GM23338 (cell line): Measurements from ENCODE around the gene TNS3.

Experiments
- CREB1 ChIP-seq: fragments of 250-450 bp; sonication (Bioruptor Pico); IDR thresholded peaks from 2 replicates; pipeline ENCODE4 v1.5.0; 2020; ENCODE audit warnings: low read depth, mild to moderate bottlenecking, moderate library complexity
- EZH2 ChIP-seq: fragments of 200-600 bp; sonication (generic); IDR thresholded peaks from one replicate; pipeline ENCODE4 v1.8.0; 2017; ENCODE audit warnings: antibody characterized with exemption, mild to moderate bottlenecking, low read depth; ENCODE audit not compliant: unreplicated experiment
- EZH2phosphoT487 ChIP-seq: fragments of 200-600 bp; sonication (generic); IDR thresholded peaks from one replicate; pipeline ENCODE4 v1.8.1; 2018; ENCODE audit warnings: antibody characterized with exemption; ENCODE audit not compliant: unreplicated experiment
- JUNB ChIP-seq: IDR thresholded peaks from one replicate; pipeline ENCODE4 v1.6.1; 2016; ENCODE audit warnings: antibody characterized with exemption; ENCODE audit not compliant: unreplicated experiment
- POLR2AphosphoS5 ChIP-seq: IDR thresholded peaks from 2 replicates; pipeline ENCODE4 v1.6.1; 2016; ENCODE audit warnings: antibody characterized with exemption, low read depth
- ZNF331 ChIP-seq: fragments of 250-450 bp; sonication (Bioruptor Pico); IDR thresholded peaks from 2 replicates; pipeline ENCODE4 v1.5.0; 2020; ENCODE audit warnings: low read depth, mild to moderate bottlenecking, moderate library complexity
- TF ChIP-seq, protein P1 (sequence below), 2 experiments: fragments of 200-600 bp in 1 of 2; sonication (generic) in 1 of 2; conservative IDR thresholded peaks; 2 replicates each; pipeline versions ENCODE4 v1.5.1 to v1.6.1; 2016 to 2017; ENCODE audit warnings: antibody characterized with exemption in 2 of 2, low read depth in 2 of 2, mild to moderate bottlenecking in 2 of 2, moderate library complexity in 1 of 2
- TF ChIP-seq, protein P2 (sequence below): fragments of 250-450 bp; sonication (Bioruptor Pico); IDR thresholded peaks from 2 replicates; pipeline ENCODE4 v1.5.0; 2020; ENCODE audit warnings: mild to moderate bottlenecking, moderate library complexity
- TF ChIP-seq, protein P3 (sequence below): IDR thresholded peaks from 2 replicates; pipeline ENCODE4 v1.6.1; 2016; ENCODE audit warnings: antibody characterized with exemption
- TF ChIP-seq, protein P4 (sequence below): IDR thresholded peaks from one replicate; pipeline ENCODE4 v1.6.1; 2018; ENCODE audit warnings: antibody characterized with exemption; ENCODE audit not compliant: unreplicated experiment

DNA sequence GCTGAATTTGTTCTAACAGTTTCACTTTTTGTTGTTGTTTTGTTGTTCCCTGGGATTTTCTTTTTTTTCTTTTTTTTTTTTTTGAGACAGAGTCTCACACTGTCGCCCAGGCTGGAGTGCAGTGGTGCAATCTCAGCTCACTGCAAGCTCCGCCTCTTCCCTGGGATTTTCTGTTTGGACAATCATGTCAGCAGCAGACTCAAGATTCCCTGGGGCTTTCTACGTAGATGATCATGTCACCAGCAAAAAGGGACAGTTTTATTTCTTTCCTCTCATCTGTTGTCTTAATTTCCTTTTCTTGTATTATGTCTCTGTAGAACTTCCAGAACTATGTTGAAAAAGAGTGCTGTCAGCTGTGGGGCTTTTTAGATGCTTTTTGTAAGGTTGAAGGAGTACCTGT, 241.4 kb downstream of the TNS3 start:
- TF ChIP-seq, protein P1, sequence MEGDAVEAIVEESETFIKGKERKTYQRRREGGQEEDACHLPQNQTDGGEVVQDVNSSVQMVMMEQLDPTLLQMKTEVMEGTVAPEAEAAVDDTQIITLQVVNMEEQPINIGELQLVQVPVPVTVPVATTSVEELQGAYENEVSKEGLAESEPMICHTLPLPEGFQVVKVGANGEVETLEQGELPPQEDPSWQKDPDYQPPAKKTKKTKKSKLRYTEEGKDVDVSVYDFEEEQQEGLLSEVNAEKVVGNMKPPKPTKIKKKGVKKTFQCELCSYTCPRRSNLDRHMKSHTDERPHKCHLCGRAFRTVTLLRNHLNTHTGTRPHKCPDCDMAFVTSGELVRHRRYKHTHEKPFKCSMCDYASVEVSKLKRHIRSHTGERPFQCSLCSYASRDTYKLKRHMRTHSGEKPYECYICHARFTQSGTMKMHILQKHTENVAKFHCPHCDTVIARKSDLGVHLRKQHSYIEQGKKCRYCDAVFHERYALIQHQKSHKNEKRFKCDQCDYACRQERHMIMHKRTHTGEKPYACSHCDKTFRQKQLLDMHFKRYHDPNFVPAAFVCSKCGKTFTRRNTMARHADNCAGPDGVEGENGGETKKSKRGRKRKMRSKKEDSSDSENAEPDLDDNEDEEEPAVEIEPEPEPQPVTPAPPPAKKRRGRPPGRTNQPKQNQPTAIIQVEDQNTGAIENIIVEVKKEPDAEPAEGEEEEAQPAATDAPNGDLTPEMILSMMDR (conservative IDR thresholded peaks at IDR 0.05; ENCODE audit: low read depth in 2 of 2) = no peak
- no peak for TF ChIP-seq EZH2
- TF ChIP-seq POLR2AphosphoS5 = no peak
- no peak for TF ChIP-seq JUNB
- TF ChIP-seq EZH2phosphoT487 = no peak
- TF ChIP-seq, protein P2, sequence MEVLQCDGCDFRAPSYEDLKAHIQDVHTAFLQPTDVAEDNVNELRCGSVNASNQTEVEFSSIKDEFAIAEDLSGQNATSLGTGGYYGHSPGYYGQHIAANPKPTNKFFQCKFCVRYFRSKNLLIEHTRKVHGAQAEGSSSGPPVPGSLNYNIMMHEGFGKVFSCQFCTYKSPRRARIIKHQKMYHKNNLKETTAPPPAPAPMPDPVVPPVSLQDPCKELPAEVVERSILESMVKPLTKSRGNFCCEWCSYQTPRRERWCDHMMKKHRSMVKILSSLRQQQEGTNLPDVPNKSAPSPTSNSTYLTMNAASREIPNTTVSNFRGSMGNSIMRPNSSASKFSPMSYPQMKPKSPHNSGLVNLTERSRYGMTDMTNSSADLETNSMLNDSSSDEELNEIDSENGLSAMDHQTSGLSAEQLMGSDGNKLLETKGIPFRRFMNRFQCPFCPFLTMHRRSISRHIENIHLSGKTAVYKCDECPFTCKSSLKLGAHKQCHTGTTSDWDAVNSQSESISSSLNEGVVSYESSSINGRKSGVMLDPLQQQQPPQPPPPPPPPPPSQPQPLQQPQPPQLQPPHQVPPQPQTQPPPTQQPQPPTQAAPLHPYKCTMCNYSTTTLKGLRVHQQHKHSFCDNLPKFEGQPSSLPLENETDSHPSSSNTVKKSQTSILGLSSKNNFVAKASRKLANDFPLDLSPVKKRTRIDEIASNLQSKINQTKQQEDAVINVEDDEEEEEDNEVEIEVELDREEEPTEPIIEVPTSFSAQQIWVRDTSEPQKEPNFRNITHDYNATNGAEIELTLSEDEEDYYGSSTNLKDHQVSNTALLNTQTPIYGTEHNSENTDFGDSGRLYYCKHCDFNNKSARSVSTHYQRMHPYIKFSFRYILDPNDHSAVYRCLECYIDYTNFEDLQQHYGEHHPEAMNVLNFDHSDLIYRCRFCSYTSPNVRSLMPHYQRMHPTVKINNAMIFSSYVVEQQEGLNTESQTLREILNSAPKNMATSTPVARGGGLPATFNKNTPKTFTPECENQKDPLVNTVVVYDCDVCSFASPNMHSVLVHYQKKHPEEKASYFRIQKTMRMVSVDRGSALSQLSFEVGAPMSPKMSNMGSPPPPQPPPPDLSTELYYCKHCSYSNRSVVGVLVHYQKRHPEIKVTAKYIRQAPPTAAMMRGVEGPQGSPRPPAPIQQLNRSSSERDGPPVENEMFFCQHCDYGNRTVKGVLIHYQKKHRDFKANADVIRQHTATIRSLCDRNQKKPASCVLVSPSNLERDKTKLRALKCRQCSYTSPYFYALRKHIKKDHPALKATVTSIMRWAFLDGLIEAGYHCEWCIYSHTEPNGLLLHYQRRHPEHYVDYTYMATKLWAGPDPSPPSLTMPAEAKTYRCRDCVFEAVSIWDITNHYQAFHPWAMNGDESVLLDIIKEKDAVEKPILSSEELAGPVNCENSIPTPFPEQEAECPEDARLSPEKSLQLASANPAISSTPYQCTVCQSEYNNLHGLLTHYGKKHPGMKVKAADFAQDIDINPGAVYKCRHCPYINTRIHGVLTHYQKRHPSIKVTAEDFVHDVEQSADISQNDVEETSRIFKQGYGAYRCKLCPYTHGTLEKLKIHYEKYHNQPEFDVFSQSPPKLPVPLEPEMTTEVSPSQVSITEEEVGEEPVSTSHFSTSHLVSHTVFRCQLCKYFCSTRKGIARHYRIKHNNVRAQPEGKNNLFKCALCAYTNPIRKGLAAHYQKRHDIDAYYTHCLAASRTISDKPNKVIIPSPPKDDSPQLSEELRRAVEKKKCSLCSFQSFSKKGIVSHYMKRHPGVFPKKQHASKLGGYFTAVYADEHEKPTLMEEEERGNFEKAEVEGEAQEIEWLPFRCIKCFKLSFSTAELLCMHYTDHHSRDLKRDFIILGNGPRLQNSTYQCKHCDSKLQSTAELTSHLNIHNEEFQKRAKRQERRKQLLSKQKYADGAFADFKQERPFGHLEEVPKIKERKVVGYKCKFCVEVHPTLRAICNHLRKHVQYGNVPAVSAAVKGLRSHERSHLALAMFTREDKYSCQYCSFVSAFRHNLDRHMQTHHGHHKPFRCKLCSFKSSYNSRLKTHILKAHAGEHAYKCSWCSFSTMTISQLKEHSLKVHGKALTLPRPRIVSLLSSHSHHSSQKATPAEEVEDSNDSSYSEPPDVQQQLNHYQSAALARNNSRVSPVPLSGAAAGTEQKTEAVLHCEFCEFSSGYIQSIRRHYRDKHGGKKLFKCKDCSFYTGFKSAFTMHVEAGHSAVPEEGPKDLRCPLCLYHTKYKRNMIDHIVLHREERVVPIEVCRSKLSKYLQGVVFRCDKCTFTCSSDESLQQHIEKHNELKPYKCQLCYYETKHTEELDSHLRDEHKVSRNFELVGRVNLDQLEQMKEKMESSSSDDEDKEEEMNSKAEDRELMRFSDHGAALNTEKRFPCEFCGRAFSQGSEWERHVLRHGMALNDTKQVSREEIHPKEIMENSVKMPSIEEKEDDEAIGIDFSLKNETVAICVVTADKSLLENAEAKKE (CRISPR knock-in tag) = no peak
- TF ChIP-seq CREB1 (CRISPR knock-in tag) = no peak
- TF ChIP-seq, protein P3, sequence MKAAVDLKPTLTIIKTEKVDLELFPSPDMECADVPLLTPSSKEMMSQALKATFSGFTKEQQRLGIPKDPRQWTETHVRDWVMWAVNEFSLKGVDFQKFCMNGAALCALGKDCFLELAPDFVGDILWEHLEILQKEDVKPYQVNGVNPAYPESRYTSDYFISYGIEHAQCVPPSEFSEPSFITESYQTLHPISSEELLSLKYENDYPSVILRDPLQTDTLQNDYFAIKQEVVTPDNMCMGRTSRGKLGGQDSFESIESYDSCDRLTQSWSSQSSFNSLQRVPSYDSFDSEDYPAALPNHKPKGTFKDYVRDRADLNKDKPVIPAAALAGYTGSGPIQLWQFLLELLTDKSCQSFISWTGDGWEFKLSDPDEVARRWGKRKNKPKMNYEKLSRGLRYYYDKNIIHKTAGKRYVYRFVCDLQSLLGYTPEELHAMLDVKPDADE = no peak
- TF ChIP-seq, protein P4, sequence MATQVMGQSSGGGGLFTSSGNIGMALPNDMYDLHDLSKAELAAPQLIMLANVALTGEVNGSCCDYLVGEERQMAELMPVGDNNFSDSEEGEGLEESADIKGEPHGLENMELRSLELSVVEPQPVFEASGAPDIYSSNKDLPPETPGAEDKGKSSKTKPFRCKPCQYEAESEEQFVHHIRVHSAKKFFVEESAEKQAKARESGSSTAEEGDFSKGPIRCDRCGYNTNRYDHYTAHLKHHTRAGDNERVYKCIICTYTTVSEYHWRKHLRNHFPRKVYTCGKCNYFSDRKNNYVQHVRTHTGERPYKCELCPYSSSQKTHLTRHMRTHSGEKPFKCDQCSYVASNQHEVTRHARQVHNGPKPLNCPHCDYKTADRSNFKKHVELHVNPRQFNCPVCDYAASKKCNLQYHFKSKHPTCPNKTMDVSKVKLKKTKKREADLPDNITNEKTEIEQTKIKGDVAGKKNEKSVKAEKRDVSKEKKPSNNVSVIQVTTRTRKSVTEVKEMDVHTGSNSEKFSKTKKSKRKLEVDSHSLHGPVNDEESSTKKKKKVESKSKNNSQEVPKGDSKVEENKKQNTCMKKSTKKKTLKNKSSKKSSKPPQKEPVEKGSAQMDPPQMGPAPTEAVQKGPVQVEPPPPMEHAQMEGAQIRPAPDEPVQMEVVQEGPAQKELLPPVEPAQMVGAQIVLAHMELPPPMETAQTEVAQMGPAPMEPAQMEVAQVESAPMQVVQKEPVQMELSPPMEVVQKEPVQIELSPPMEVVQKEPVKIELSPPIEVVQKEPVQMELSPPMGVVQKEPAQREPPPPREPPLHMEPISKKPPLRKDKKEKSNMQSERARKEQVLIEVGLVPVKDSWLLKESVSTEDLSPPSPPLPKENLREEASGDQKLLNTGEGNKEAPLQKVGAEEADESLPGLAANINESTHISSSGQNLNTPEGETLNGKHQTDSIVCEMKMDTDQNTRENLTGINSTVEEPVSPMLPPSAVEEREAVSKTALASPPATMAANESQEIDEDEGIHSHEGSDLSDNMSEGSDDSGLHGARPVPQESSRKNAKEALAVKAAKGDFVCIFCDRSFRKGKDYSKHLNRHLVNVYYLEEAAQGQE = no peak
- TF ChIP-seq ZNF331 (CRISPR knock-in tag) = no peak
